Right lobe of liver (tissue), 4 donors: ENCODE results near the gene BTN3A1.

Experiments used
- CTCF ChIP-seq, 4 donors: fragments of 200-600 bp in 3 of 4; fragments of 450-650 bp in 1 of 4; IDR thresholded peaks; one replicate each; pipeline versions ENCODE4 v1.5.1 to v1.8.0; 2016 to 2022; ENCODE audit warnings: antibody characterized with exemption in 4 of 4, mild to moderate bottlenecking in 2 of 4
- POLR2A ChIP-seq: fragments of 450-650 bp; IDR thresholded peaks from one replicate; pipeline ENCODE4 v1.6.1; 2017; ENCODE audit warnings: antibody characterized with exemption, mild to moderate bottlenecking
- donor health status: DM: no; HTN: no; CAD: no.
- donor health status: DM: no; HTN: no; CAD: no.
- donor health status: DM: no; HTN: yes; CAD: no.

- TF ChIP-seq CTCF (IDR thresholded peaks at IDR 0.05) (no peak), POLR2A (no peak)
Measured at GRCh38 chr6:26459023-26459810, 57.1 kb downstream of the BTN3A1 start.
